Frontal cortex (tissue), 4 donors: ENCODE data around the gene MARVELD2. TPM values are rescaled to one million over a fixed set of nuclear protein-coding genes. Genes with fewer than 3 reads are reported as not detected.
"Not testable (repeated sequence)": the region's sequence is repeated elsewhere in the genome, so short reads cannot be mapped to it uniquely, and the experiment has no call there.

Experiments
- DNase-seq, 2 donors: peaks; one replicate each; pipeline ENCODE4 v3.0.0; 2012; ENCODE audit warnings: low spot score in 2 of 2
- FAIRE-seq: peaks from 2 replicates; lab custom pipeline; 2012; peaks lifted over from hg19 to GRCh38; lab: Jason Lieb, UNC
- total RNA-seq: library from RNA; depleted of rRNA; stranded (reverse); fragments of >200 nt; gene quantifications from one replicate; pipeline ENCODE4 v1.2.3, GENCODE V29; 2014
- donor health status: control.
- donor health status: control.
- donor health status: control.

MARVELD2 gene
- total RNA-seq: 0.41 TPM

- FAIRE-seq (no peak), DNase-seq (peak; percentile 60 to 66)
Measured at GRCh38 chr5:69414885-69415583, at the start of gene MARVELD2. Gene MARVELD2, plus strand, starts transcription at chr5:69415116. Its CDS starts 4,270 bp downstream, at chr5:69419386.

DNA sequence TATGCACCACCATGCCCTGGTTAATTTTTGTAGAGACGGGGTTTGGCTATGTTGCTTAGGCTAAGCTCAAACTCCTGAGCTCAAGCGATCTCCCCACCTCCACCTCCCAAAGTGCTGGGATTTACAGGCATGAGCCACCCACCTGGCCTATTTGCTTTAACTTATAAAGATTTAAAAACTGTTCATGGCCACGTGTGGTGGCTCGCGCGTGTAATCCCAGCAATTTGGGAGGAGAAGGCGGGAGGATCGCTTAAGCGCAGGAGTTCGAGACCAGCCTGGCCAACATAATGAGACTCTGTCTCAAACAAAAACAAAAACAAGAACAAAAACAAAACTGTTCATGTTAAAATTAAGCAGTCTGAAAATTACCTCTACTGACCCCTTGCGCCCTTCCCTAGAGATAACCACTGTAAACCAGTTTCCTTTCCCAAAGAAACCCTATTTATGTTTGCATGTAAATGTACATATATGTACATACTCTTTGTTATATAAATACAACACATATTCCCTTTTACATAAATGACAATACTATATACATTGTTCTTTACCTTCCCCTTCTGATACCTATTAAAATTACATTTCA, 47.1 kb upstream of the MARVELD2 start:
- DNase-seq (no peak), FAIRE-seq (no peak)

DNA sequence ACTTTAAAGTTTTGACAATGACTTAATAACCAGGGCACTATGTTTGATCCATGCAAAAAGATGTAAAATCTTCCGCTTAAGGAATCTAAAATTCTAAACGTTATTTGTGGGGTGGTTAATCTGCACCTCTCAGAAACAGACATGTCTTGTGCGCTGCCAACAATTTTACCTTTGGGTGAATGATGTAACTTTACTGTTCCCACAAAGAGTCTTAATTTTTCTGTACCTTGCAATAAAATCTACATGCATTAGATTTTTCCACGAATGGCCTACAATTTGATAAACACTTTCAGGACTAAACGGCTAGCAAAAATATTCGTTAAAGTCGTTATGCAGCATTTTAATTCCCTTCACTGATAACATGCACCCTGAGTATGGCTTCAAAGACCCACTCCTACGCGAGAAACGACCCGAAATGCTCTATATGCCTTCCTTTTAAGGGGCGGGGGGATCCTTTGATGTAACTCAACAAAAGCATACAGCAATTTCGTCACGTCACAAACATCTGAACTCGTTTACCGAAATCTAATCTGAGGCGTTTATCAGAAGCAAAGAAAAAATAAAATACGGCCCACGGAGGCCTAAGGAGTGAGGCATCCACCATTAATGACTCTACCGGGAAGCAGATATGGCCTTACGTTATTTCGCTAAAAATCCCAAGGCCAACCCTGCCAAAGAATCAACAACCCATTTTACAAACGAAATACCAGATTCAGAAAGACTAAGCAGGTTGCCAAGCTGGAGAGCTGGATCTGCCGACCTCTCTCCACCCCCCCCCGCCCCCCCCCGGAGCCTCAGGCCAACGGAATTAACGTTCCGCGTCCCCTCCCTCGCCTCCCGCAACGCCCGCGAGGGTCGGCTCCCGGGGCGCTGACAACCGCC, 46.2 kb upstream of the MARVELD2 start:
- DNase-seq (no peak), FAIRE-seq (no peak)

- DNase-seq (peak; percentile 84 to 89), FAIRE-seq (no peak)
Measured at GRCh38 chr5:69369340-69370121, 45.4 kb upstream of the MARVELD2 start, which contains the start of the genes AK6, RAD17 and TAF9. Gene AK6, minus strand, starts transcription at chr5:69369520. Its CDS starts 30 bp downstream, at chr5:69369490. Gene RAD17, plus strand, starts transcription at chr5:69369818. Its CDS starts 2,391 bp downstream, at chr5:69372209. Gene TAF9, minus strand, starts transcription at chr5:69369520. Its CDS starts 3,783 bp downstream, at chr5:69365737.

DNA sequence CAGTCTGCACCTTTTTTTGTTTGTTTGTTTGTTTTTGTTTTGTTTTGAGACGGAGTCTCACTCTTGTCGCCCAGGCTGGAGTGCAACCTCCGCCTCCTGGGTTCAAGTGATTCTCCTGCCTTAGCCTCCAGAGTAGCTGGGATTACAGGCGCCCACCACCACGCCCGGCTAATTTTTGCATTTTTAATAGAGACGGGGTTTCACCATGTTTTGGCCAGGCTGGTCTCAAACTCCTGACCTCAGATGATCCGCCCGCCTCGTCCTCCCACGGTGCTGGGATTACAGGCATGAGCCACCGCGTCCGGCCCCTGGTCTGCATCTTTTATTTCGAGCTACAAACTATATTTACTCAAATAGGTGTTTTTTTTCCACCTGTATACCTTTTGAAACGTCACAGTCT, 44.6 kb upstream of the MARVELD2 start:
- not testable (repeated sequence) for DNase-seq, FAIRE-seq

- DNase-seq (no peak), FAIRE-seq (no peak)
Measured at GRCh38 chr5:69372394-69372793, 42.5 kb upstream of the MARVELD2 start.

- DNase-seq (no peak), FAIRE-seq (no peak)
Measured at GRCh38 chr5:69374911-69375446, 39.9 kb upstream of the MARVELD2 start.

GRCh38 chr5:69378376-69378775, 36.5 kb upstream of the MARVELD2 start:
- no peak for DNase-seq
- FAIRE-seq: no peak

DNA sequence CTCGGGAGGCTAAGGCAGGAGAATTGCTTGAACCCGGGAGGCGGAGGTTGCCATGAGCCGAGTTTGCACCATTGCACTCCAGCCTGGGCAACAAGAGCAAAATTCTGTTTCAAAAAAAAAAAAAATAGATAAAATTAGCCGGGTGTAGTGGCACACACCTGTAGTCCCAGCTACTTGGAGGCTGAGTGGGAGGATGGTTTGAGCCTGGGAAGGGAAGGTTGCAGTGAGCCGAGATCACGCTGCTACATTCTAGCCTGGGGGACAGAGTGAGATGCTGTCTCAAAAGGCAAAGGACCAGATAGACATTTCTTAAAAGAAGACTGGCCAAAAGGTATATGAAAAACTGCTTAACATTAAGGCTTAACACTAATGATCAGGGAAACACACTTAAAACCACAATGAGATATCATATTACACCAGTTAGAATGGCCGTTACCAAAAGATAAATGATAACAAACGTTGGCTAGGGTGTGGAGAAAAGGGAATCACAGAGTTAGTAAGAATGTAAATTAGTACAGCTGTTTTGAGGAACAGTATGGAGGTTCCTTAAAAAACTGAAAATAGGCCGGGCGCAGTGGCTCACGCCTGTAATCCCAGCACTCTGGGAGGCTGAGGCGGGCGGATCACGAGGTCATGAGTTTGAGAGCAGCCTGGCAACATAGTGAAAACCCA, 10.1 kb upstream of the MARVELD2 start:
- no peak for FAIRE-seq
- DNase-seq: no peak

- FAIRE-seq: no peak
- DNase-seq: no peak
Measured at GRCh38 chr5:69415584-69415958, 655 bp downstream of the MARVELD2 start.

DNA sequence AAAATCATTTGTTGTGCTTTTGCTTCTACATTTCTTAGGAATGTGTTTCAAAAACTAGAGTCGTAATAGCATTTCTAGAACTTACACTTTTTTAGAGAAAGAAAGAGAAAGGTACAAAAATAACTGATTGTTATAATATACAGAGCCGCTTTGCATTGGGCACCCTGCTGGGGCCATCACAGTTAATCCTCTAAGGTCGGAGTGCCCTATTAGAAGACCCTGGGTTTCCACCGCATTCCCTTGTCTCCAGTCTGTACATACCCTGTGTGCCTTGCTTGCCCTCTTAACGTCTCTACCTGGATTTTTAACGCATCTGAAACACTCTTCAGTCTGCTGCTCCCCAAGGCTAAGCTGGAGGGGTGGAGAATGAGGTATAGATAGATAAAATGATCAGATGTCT, 1.3 kb downstream of the MARVELD2 start:
- FAIRE-seq (no peak), DNase-seq (no peak)

- no peak for FAIRE-seq
- no peak for DNase-seq
Measured at GRCh38 chr5:69416699-69417098, 1.8 kb downstream of the MARVELD2 start.

DNA sequence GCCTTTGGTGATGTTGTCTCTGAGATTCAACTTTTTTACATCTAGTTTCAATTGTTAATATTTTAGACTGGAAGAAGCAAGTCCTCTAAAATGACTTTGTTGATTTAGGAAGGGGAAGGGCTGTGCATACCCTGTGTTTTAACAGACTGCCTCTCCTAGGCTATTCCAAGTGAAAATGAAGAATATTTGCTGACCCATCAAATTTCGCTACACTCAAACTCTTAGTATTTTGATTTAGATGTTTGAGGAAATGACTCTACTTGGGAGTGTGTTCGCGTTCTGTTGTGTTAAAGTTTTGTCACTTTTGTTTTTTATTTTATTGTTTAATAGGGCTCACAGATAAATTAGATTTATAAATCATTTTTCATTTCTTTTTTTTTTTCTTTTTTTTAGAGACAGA, 3.6 kb downstream of the MARVELD2 start:
- FAIRE-seq (no peak), DNase-seq (no peak)

- FAIRE-seq (no peak), DNase-seq (no peak)
Measured at GRCh38 chr5:69431424-69432303, 16.7 kb downstream of the MARVELD2 start.

DNA sequence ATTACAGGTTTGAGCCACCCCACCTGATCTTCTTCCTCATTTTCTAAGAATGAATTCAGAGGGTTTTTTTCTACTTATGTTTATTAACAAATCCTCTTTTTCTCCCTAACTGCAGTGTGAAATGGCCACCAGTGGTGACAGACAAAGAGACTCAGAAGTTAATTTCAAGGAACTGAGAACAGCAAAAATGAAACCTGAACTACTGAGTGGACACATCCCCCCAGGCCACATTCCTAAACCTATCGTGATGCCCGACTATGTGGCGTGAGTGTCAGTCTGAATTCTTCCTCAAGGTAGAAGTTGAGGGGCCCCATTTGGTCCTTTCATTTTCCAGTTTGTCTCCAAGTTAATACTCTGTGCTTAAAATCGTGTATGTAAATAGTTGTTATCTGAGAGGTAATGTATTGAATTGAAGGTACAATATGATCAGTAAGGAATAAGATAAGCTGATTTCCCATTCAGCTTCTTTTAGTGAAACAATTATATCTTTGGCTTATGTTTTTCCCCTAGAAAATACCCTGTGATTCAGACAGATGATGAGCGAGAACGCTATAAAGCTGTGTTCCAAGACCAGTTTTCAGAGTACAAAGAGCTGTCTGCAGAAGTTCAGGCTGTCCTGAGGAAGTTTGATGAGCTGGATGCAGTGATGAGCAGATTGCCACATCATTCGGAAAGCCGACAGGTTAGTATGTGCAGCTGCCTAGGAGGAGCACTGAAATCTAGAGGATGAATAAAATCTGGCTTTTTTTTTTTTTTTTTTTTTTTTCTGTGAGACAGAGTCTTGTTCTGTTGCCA, 17.7 kb downstream of the MARVELD2 start:
- DNase-seq (no peak), FAIRE-seq (no peak)

GRCh38 chr5:69435276-69435884, 20.5 kb downstream of the MARVELD2 start:
- not testable (repeated sequence) for DNase-seq, FAIRE-seq
